ENCODE measurements around the gene ZNF483.
"Not testable (repeated sequence)": the region's sequence is repeated elsewhere in the genome, so short reads cannot be mapped to it uniquely, and the experiment has no call there.

Gene ZNF483

GRCh38 chr9:111482694-111483438 lies 42.1 kb upstream of the ZNF483 start:
- H3K36me3 ChIP-seq (replicated peaks; ENCODE audit: low read depth, low read length), result no peaks in the 10 kb centered on the region
- H3K27ac ChIP-seq (ENCODE audit: low read length), result peak overlapping the region; percentile 67
- H3K4me3 ChIP-seq (ENCODE audit: low read length), result peak overlapping the region; percentile 78
- peaks cover 70% of the 10 kb centered on the region for H3K79me2 ChIP-seq (ENCODE audit: low read length)
- peaks cover 6% of the 10 kb centered on the region for H3K4me1 ChIP-seq (ENCODE audit: low read length)
- peaks cover 33% of the 10 kb centered on the region for H4K20me1 ChIP-seq (ENCODE audit: insufficient read depth, low read length)
- peak overlapping the region; percentile 80 for H3K9ac ChIP-seq (ENCODE audit: low read length)
- H3K4me2 ChIP-seq (ENCODE audit: low read length), result peak overlapping the region; percentile 66
- H3K27me3 ChIP-seq (ENCODE audit: low read depth, low read length), result 0 out of 2 replicates have a peak, but pooled peaks cover 3% of the 10 kb centered on the region
- H3K9me3 ChIP-seq (ENCODE audit: insufficient read depth, low read length), result no peaks in the 10 kb centered on the region
- H2AFZ ChIP-seq (ENCODE audit: low read depth, low read length), result 0 out of 2 replicates have a peak overlapping the region, but pooled peaks have one; percentile 51
- no peak for TF ChIP-seq CTCF (IDR thresholded peaks at IDR 0.05; ENCODE audit: low read depth, low read length)
- TF ChIP-seq EZH2phosphoT487 (IDR thresholded peaks at IDR 0.05; ENCODE audit: low read depth), result no peak

- peak overlapping the region; percentile 78 for H3K4me3 ChIP-seq (ENCODE audit: low read length)
- H3K27me3 ChIP-seq (ENCODE audit: low read depth, low read length), result 0 out of 2 replicates have a peak, but pooled peaks cover 5% of the 10 kb centered on the region
These were observed 41.5 kb upstream of the ZNF483 start for GRCh38 chr9:111483439-111483857.

GRCh38 chr9:111483858-111484571 lies 41.0 kb upstream of the ZNF483 start, which contains the start of gene ECPAS:
Gene ECPAS (minus strand): TSS chr9:111484383. CDS start chr9:111472918, 11,465 bp downstream.
- Histone ChIP-seq H3K27me3 (ENCODE audit: low read depth, low read length) (0 out of 2 replicates have a peak, but pooled peaks cover 5% of the 10 kb centered on the region), H3K27ac (ENCODE audit: low read length) (peak within 1 kb of the TSS; percentile 76), H3K79me2 (ENCODE audit: low read length) (peaks cover 59% of the 10 kb centered on the region), H3K4me2 (ENCODE audit: low read length) (peak within 1 kb of the TSS; percentile 62), H3K4me3 (ENCODE audit: low read length) (peak within 1 kb of the TSS; percentile 78), H4K20me1 (ENCODE audit: insufficient read depth, low read length) (peaks cover 28% of the 10 kb centered on the region), H3K9me3 (ENCODE audit: insufficient read depth, low read length) (no peaks in the 10 kb centered on the region), H3K9ac (ENCODE audit: low read length) (peak within 1 kb of the TSS; percentile 81), H3K4me1 (ENCODE audit: low read length) (peaks cover 6% of the 10 kb centered on the region), H3K36me3 (replicated peaks; ENCODE audit: low read depth, low read length) (no peaks in the 10 kb centered on the region), H2AFZ (ENCODE audit: low read depth, low read length) (peak within 1 kb of the TSS; percentile 75)
- TF ChIP-seq EZH2phosphoT487 (IDR thresholded peaks at IDR 0.05; ENCODE audit: low read depth) (no peak), CTCF (IDR thresholded peaks at IDR 0.05; ENCODE audit: low read depth, low read length) (no peak)

More at GRCh38 chr9:111483439-111483857, 41.5 kb upstream of the ZNF483 start:
- H2AFZ ChIP-seq (ENCODE audit: low read depth, low read length), result no peak overlapping the region
- no peak for TF ChIP-seq CTCF (IDR thresholded peaks at IDR 0.05; ENCODE audit: low read depth, low read length)
- no peak for TF ChIP-seq EZH2phosphoT487 (IDR thresholded peaks at IDR 0.05; ENCODE audit: low read depth)
- H3K79me2 ChIP-seq (ENCODE audit: low read length), result peaks cover 65% of the 10 kb centered on the region
- peaks cover 33% of the 10 kb centered on the region for H4K20me1 ChIP-seq (ENCODE audit: insufficient read depth, low read length)
- peak overlapping the region; percentile 81 for H3K9ac ChIP-seq (ENCODE audit: low read length)
- H3K27ac ChIP-seq (ENCODE audit: low read length), result peak overlapping the region; percentile 76
- no peak overlapping the region for H3K4me2 ChIP-seq (ENCODE audit: low read length)
- H3K36me3 ChIP-seq (replicated peaks; ENCODE audit: low read depth, low read length), result no peaks in the 10 kb centered on the region
- H3K4me1 ChIP-seq (ENCODE audit: low read length), result peaks cover 6% of the 10 kb centered on the region
- no peaks in the 10 kb centered on the region for H3K9me3 ChIP-seq (ENCODE audit: insufficient read depth, low read length)

- peak overlapping the region; percentile 76 for H3K27ac ChIP-seq (ENCODE audit: low read length)
- H3K9me3 ChIP-seq (ENCODE audit: insufficient read depth, low read length), result no peaks in the 10 kb centered on the region
- H3K4me1 ChIP-seq (ENCODE audit: low read length), result peaks cover 6% of the 10 kb centered on the region
- H2AFZ ChIP-seq (ENCODE audit: low read depth, low read length), result peak overlapping the region; percentile 75
- peaks cover 25% of the 10 kb centered on the region for H4K20me1 ChIP-seq (ENCODE audit: insufficient read depth, low read length)
- H3K36me3 ChIP-seq (replicated peaks; ENCODE audit: low read depth, low read length), result no peaks in the 10 kb centered on the region
- TF ChIP-seq EZH2phosphoT487 (IDR thresholded peaks at IDR 0.05; ENCODE audit: low read depth) (no peak), CTCF (IDR thresholded peaks at IDR 0.05; ENCODE audit: low read depth, low read length) (no peak)
- H3K4me2 ChIP-seq (ENCODE audit: low read length), result peak overlapping the region; percentile 62
- 0 out of 2 replicates have a peak, but pooled peaks cover 5% of the 10 kb centered on the region for H3K27me3 ChIP-seq (ENCODE audit: low read depth, low read length)
- peaks cover 54% of the 10 kb centered on the region for H3K79me2 ChIP-seq (ENCODE audit: low read length)
- peak overlapping the region; percentile 81 for H3K9ac ChIP-seq (ENCODE audit: low read length)
- peak overlapping the region; percentile 78 for H3K4me3 ChIP-seq (ENCODE audit: low read length)
These were observed 40.4 kb upstream of the ZNF483 start for GRCh38 chr9:111484572-111484894.

DNA sequence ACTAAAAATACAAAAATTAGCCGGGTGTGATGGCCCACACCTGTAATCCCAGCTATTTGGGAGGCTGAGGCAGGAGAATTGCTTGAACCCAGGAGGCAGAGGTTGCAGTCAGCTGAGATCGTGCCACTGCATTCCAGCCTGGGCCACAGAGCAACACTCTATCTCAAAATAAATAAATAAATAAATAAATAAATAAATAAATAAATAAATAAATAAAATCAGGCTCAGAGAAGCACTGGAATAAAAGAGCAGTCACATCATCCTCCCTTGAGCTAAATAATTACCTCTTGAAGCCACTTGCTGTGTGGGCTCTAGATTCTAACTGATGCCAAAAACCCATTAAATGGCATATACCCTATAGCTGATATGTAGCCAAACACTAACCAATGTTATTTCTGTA lies 27.8 kb upstream of the ZNF483 start:
- not testable (repeated sequence) for H3K79me2 ChIP-seq (ENCODE audit: low read length); H3K9me3 ChIP-seq (ENCODE audit: insufficient read depth, low read length); H3K27me3 ChIP-seq (ENCODE audit: low read depth, low read length); H3K4me3 ChIP-seq (ENCODE audit: low read length); H3K36me3 ChIP-seq (replicated peaks; ENCODE audit: low read depth, low read length); H3K9ac ChIP-seq (ENCODE audit: low read length); H3K27ac ChIP-seq (ENCODE audit: low read length); H3K4me2 ChIP-seq (ENCODE audit: low read length); H3K4me1 ChIP-seq (ENCODE audit: low read length); H2AFZ ChIP-seq (ENCODE audit: low read depth, low read length); H4K20me1 ChIP-seq (ENCODE audit: insufficient read depth, low read length)
